HL-60 (cell line): Measurements from ENCODE around the gene RASSF9.

Experiments
- CTCF ChIP-seq: IDR thresholded peaks from one replicate; pipeline ENCODE4 v1.5.1; 2011; ENCODE audit warnings: low read length, control low read depth, inconsistent platforms; ENCODE audit not compliant: insufficient read depth
- POLR2AphosphoS5 ChIP-seq: IDR thresholded peaks from 2 replicates; pipeline ENCODE4 v1.6.1; 2012; ENCODE audit warnings: low read depth
- SPI1 ChIP-seq: IDR thresholded peaks from 2 replicates; pipeline ENCODE4 v1.6.1; 2012; ENCODE audit warnings: low read depth, mild to moderate bottlenecking, borderline replicate concordance
- TF ChIP-seq, protein P1 (sequence below): IDR thresholded peaks from 2 replicates; pipeline ENCODE4 v1.6.1; 2012; ENCODE audit warnings: low read depth; ENCODE audit not compliant: insufficient replicate concordance

GRCh38 chr12:85820101-85820500 is 16.1 kb downstream of the RASSF9 start:
- TF ChIP-seq, protein P1, sequence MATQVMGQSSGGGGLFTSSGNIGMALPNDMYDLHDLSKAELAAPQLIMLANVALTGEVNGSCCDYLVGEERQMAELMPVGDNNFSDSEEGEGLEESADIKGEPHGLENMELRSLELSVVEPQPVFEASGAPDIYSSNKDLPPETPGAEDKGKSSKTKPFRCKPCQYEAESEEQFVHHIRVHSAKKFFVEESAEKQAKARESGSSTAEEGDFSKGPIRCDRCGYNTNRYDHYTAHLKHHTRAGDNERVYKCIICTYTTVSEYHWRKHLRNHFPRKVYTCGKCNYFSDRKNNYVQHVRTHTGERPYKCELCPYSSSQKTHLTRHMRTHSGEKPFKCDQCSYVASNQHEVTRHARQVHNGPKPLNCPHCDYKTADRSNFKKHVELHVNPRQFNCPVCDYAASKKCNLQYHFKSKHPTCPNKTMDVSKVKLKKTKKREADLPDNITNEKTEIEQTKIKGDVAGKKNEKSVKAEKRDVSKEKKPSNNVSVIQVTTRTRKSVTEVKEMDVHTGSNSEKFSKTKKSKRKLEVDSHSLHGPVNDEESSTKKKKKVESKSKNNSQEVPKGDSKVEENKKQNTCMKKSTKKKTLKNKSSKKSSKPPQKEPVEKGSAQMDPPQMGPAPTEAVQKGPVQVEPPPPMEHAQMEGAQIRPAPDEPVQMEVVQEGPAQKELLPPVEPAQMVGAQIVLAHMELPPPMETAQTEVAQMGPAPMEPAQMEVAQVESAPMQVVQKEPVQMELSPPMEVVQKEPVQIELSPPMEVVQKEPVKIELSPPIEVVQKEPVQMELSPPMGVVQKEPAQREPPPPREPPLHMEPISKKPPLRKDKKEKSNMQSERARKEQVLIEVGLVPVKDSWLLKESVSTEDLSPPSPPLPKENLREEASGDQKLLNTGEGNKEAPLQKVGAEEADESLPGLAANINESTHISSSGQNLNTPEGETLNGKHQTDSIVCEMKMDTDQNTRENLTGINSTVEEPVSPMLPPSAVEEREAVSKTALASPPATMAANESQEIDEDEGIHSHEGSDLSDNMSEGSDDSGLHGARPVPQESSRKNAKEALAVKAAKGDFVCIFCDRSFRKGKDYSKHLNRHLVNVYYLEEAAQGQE: no peak
- TF ChIP-seq CTCF: no peak
- TF ChIP-seq SPI1: no peak
- TF ChIP-seq POLR2AphosphoS5: no peak
